ENCODE measurements around the gene POU2F1.
"Not testable (repeated sequence)": the region's sequence is repeated elsewhere in the genome, so short reads cannot be mapped to it uniquely, and the experiment has no call there.

POU2F1 gene

DNA sequence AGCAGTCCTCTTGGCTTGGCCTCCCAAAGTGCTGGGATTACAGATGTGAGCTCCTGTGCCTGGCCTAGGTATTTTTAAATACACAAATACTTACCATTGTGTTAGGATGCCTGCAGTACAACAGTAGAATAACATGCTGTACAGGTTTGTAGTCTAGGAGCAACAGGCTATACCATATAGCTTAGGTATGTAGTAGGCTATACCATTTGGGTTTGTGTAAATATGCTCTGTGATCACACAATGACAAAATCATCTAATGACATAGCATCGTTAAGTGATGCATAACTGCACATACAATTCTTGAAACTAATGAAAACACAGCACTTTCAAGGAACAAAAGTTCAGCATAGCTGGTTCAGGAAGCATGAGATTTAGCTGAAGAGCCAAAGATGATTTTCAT is 12.7 kb downstream of the POU2F1 start:
- FAIRE-seq = no peak

DNA sequence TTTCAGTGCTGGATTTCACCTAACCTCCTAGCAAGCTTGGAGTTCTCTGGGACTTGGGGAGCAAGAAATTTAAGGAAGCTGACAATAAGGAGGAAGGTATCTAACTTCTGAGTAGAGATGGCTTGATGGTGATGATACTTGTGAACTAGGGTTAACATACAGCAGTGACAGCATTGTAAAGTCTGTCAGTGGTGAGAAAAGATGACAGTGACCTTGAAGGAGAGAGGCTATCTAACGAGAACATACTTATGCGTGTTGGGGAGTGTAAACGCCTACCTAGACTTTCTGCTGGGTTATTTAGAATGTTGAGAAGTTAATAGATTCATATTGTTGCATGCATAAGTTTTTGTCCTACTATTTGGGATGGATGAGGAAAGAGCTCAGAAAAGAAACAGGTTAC is 16.3 kb downstream of the POU2F1 start:
- no peak for FAIRE-seq

DNA sequence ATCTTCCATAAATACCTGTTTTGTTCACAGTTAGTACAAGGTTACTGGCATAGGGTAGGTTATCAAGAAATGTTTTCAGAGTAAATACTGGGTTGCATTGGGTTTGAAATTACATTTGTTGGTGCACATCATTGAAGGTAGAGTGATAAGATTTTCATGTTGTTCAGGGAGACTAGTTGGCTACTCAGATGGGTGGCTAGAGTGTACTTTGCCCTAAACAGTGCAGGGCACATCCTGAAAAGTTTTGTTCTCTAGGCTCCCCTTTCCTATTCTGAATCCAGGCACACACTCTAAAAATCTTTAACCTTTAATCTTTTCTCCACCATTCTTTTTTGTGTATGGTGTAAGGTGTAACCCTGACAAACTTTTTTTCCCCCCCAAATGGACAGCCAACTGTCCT is 18.0 kb downstream of the POU2F1 start:
- FAIRE-seq = no peak

DNA sequence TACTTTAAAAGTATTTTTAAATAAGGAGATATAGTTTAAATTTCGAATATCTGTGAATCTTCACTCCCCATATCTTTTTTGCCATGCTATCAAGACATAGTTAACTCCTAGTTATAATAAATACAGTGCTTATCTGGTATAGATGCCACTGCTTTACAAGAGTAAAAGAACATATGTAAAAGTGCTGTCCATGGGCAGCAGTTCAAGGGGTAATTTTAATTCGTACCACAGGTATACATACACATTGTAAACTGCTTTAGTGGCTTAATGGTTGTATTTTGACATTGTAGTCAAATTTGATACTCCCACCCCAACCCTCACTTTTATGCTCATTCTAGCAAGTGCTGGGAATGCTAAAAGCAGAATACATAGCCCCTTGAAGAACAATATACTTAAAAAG is 18.6 kb downstream of the POU2F1 start:
- FAIRE-seq = no peak

DNA sequence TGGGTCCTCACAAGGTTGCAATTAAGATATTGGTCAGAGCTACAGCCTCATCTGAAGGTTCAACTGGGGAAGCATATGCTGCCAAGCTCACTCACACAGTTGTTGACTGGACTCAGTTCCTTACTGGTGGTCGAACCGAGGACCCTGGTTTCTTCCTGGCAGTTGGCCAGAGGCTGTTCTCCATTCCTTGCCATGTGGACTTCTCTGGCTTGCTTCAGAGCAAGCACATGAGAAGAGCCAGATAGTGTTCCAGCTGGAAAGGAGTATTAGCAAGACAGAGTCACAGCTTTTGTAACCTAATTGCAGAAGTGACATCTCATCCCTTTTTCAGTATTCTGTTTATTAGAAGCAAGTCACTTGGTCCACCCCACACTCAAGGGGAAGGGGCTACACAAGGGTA is 23.6 kb downstream of the POU2F1 start:
- no peak for FAIRE-seq

DNA sequence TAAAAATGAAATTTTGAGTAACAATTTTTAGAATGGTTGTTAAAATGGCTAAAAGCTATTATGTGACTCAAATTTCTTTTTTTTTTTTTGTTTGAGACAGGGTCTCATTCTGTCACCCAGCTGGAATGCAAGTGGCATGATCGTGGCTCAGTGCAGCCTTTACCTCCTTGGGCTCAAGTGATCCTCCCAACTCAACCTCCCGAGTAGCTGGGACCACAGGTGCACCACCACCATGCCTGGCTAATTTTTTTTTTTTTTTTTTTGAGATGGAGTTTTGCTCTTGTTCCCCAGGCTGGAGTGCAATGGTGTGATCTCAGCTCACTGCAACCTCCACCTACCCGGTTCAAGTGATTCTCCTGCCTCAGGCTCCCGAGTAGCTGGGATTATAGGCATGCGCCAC is 24.5 kb downstream of the POU2F1 start:
- FAIRE-seq = not testable (repeated sequence)

DNA sequence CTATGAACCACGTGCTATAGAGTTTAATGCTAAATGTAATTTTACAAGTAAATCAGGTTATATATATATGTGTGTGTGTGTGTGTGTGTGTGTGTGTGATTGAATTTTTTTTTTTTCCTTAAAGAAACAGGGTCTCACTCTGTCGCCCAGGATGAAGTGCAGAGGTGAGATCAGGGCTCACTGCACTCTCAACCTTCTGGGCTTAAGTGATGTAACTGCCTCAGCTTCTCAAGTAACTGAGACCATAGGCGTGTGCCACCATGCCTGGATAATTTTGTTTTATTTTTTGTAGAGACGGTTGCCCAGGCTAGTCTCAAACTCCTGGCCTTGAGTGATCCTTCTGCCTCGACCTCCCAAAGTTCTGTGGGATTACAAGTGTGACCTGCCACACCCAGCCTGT is 26.3 kb downstream of the POU2F1 start:
- FAIRE-seq = no peak

DNA sequence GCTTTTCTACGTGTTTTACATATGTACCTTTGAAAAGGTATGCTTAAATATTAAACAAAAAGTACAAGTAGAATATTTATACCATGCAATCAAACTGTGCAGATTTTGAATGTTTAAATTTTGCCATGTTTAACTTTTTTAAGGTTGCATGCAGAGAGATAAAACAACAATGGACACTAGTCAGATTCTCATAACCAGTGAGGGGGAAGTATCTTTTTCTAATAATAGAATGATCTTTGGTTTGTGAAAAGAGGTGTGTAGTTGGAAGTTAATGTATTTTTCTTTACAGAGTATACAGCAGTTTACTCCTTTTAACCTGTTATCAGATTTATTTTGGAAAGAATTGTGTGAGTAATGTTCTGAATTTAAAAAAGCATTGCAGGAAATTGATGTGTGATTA is 27.1 kb downstream of the POU2F1 start:
- no peak for FAIRE-seq

DNA sequence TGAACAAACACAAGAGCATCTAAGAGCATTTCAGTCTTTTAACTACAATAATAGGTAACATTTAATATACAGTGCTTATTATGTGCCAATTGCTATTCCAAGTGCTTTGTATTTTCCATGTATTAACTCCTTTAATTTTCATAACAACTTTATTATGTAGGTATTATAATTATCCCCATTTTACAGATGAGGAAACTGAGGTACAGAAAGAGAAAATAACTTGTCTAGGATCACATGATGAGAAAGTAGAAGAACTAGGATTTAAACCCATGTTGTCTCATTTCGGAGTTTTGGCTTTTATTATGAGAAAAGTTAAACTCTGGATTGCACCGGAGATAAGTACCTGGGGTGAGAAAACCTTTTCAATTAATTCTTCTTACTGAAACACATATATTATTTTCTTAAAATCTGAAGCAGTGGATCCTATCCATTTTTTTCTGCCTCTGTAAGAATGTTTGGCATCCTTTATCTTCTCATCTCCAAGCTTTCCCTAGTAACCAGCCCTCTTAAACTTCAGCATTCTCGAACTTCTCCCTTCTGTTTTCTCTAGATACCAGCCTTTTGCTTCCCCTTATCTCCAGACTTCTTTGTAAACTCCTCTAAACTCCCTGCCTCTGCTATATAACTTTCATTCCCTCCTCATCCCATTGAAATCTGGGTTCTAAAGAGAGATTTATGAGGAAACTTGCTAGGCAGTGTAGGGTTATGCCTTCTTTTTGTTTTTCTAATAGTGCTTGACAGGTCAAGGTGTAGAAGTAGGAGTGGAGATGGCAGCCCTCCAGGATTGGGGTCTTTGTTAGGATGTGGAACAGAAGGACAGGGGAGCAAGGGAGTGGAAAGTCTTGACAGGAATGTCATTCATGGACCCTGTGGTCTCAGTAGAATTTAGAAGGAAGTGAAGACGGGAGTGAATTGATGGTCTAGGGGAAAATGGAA is 28.3 kb downstream of the POU2F1 start:
- no peak for FAIRE-seq

DNA sequence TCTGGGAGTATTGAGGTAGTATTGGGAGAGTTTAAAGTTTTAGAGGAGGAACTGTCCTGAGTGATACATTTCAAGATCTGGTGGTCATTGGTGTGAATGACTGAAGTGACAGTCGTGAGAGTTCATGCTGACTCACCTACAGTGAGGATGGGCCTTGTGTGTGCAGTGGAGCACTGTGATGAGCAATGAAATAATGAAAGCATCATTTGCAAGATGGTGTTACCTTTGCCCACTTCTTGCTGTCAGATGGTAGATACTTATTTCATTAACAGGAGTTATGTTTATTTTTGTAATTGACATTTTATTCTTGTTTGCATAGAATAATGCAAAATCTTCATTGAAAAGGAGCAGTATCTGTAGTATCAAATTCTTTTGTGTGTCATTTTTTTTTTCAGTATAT is 29.0 kb downstream of the POU2F1 start:
- FAIRE-seq = no peak

DNA sequence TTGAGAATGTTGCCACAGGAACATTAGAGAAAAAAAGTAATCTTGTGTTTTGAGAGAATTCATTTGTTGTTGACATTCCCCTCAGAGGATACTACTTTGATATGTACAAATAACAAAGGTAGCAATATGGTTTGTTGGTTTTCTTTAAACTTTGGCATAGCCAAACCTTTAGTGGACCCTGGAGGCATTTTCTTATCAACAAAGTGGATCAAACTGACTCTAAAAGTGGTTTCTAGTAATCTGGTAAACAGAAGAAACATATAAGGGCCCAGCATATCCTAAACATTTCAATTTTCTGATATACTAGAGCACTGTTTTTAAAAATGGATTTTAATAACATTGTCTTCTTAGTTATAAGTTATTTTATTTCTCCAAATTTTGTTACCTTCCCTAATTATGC is 29.8 kb downstream of the POU2F1 start:
- no peak for FAIRE-seq

DNA sequence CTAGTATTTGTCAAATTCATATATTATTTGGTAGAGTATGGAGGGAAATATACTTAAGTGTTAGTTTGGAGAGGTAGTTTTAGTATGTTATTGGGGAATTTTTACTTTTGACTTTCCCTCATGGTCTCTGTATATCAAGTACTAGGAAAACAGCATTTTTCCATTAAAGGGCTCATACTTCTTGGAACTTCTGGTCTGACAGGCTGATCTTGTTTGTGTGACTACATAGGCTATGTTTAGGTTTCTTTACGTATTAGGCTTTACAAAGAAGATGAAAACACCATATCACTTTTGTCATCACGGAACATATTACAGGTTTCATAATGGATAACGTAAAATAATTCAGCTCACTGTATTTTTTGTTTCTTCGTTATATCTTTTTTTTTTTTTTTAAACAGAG is 30.8 kb downstream of the POU2F1 start:
- FAIRE-seq = no peak

DNA sequence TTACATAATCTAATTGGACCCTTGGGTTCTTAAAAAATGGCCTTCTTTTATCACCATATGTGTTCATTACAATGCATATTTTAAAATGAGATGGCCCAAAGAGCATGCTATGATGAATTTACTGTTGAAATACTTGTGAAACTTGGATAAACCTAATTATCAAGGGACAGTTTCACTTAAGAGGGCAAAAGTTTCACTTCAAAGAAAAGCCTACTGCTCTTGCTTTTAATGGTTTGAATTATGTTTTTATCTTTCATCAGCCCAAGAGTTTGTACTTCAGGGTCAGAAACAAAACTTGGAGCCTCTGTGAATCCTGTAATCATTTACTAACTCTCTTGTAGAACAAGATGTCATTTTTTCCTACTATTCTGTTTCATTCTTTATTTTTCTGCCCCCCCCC is 32.3 kb downstream of the POU2F1 start:
- FAIRE-seq = no peak

DNA sequence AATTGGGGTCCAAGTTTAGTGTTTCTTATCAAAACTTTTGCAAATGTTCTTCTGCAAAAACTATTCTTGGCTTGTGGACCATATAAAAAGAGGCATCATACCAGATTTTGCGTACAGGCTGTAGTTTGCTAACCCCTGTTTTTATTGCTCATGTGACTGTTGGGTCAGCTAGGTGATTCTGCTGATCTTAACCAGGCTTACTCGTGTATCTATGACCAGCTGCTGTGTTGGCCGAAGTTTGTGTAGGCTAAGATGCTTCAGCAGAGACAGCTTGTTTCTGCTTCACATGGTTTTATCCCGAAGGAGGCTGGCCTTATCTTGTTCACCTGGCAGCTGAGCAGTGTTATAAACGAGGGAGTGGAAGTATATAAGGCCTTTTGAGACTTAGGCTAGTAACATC is 38.2 kb downstream of the POU2F1 start:
- FAIRE-seq = no peak

DNA sequence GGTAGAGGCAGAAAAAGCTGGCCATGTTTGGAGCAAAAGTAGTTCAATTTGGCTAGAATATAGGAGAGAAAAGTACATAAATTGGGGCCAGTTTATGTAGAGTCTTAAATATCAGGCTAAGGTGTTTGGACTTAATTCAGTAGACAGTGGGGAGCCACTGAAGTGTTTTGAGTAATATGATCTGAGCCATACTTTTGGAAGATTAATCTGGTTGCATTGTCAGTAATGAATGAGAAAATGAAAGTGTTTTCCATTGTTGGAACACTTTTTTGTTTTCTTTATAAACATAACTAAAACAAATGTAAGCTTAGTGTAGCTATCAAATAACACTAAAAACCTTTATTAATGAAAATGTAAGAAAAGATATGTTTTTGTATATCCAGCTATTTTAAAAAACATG is 42.1 kb downstream of the POU2F1 start:
- FAIRE-seq = no peak

DNA sequence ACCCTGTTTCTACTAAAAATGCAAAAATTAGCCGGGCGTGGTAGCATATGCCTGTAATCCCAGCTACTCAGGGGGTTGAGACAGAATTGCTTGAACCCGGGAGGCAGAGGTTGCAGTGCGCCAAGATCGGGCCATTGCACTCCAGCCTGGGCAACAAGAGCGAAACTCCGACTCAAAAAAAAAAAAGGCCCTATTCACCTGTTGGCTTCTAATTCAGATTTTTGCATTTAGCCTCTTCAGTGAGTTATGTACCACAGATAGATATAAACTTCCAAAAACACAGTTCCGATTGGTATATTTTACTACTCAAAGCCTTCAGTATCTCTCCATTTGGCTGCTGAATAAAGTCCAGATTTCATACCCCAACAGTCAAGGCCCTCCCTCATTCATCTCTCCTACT is 42.7 kb downstream of the POU2F1 start:
- no peak for FAIRE-seq

DNA sequence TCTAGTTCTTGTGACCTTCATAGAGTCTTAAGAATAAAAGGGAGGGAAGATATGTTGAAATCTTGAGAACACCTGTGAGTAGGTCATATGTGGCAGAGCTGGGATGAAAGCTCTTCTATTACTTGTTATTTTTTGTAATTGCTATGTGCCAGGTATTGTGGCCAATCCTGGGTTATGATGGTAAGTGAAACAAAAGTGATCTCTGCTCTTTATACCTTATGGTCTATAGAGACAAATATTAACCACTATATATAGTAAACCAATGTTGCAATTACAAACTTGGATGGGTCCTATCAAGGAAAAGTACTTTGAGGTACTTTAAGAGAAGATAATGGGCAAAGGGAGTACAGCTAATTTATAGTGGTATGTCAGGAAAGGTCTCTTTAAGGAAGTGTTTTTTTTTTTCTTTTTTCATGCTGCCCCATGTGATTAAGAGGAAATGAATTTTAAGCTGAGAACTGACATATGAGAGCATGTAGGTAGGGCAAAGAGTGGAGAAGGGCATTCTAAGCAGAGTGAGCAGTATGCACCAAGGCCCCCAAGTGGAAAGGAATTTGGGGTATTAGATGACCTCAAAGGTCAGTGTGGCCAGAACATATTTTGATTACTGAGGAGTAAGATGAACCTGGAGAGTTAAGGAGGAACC is 43.3 kb downstream of the POU2F1 start:
- no peak for FAIRE-seq

DNA sequence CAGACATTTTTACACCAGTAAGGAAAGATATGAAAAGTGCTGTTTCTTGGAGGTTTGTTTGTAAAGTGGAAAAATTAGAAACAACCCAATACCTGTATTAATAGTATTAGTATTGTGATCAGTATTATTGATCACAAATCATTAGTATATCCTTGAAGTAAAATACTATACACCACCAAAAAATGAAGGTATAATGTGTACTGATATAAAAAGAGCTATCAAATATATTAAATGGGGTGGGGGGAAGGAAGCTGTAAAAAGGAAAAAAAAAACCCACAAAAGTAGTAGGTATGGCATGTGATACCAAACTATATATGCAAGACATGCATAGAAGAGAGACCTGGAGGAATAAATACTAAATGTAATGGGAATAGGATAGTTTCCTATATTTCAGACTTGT is 46.3 kb downstream of the POU2F1 start:
- no peak for FAIRE-seq

DNA sequence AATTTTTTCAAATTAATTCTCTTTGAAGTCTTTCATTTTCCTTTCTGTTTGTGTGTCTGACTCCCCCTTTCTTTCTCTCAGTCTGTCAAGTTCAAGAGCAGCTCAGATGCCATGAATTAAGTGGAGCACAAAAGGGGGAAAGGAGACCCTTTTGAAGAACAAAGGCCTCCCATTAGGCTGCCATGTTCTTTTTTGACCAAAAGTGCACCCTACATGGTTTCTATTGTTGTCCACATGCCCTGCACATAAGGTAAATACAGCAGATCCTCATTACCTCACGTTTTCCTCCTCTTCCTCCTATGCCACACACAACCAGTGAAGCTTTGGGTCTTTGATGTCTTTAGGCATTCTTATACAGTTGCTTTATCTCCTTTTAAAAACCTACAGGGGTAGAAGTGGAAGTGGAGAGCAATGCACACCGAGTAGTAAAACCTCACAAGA is 47.7 kb downstream of the POU2F1 start:
- FAIRE-seq = no peak

DNA sequence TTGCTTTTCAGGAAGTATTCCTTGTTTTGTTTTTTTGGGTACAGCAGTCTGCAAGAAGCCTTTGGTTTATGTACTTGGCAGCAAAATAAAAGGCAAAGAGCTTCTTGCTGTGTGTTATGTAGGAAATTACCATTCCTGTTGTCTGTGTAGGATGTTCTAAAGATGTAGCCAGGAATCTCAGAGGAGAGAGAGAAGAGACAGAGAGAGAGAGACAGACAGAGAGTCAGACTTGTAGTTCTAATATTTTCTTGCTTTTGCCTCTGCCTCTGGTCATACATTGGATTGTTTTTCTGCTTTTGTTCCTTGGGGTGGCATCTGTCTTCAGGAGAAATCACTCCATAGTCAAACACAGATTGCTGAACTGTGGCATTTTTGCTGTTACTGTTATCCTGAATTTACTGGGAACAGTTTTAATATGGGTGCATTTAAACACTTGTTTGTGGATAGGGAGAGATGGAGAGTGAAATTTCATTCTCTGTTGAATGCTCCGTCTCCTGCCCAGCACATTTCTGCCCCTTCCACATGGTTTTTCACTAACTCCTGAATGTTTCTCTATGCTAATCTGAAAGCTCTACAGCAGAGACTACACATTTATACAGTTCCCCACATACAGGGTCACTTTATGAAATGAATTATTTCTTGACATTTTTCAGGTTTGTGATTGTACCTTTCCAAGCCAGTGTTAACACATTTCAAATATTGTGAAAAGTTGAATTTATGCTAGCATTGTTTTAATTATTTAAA is 49.8 kb downstream of the POU2F1 start:
- no peak for FAIRE-seq

DNA sequence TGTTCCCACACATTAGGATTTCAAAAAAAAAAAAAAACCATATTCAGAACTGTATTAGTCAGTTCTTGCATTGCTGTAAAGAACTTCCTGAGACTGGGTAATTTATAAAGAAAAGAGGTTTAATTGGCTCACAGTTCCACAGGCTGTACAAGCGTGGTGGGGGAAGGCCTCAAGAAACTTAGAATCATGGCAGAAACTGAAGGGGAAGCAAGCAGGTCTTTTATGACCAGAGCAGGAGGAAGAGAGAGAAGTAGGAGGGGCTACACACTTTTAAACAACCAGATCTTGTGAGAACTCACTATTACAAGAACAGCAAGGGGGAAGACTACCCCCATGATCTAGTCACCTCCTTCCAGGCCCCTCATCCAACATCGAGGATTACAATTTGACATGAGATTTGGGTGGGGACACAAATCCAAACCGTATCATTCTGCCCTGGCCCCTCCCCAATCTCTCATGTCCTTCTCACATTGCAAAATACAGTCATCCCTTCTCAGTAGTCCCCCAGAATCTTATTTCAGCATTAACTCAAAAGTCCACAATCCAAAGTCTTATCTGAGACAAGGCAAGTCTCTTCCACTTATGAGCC is 51.8 kb downstream of the POU2F1 start:
- FAIRE-seq = no peak

DNA sequence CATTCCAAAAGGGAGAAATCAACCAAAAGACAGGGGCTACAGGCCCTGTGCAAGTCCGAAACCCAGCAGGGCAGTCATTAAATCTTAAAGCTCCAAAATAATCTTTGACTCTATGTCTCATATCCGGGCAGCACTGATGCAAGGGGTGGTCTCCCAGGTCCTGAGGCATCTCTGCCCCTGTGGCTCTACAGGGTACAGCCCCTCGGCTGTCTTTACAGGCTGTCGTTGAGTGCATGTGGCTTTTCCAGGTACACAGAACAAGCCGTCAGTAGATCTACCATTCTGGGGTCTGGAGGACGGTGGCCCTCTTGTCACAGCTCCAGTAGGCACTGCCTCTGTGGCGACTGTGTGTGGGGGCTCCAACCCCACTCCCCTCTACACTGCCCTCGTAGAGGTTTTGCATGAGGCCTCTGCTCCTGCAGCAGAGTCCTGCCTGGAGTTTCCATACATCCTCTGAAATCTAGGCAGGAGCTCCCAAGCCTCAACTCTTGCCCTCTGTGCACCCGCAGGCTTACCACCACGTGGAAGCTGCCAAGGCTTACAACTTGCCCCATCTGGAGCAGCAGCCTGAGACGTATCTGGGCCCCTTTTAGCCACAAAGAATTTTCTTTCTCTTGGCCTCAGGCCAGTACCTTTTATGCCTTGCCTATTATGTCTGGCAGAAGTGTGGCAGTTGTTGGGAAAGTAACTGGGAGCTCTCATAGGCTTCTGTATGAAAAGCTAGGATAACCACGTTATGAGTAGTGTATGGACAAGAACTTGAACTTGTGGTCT is 52.5 kb downstream of the POU2F1 start:
- no peak for FAIRE-seq

DNA sequence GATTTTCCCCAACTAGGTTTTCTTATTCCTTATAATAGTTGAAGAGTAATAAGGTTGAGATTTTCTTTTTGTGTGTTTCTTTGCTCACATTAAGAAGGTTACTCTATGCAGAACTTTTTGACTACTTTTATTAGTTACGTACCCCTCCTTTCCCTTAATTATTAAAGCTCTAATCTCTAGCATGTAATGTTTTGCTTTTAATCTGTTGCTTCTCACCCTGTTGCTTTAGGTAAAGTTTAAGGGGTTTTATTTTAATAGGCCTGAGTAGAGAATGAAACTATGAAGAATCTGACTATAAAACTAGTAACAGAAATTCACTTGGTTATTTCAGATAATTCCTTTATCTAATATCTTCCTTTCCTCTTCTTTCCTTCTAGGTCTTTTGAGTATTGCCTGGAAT is 53.4 kb downstream of the POU2F1 start:
- FAIRE-seq = no peak

All from A204.1 (cell line).